Stimulated activated CD8-positive, alpha-beta memory T cell treated with anti-CD3 and anti-CD28 coated beads, Interleukin-7, amount 100 ng/mL, for 24 hours (primary cell): ENCODE data around the gene MAP3K19.
A peak's percentile ranks its signal among the peaks of the same experiment; 100 is the strongest.
"Not testable (repeated sequence)": the region's sequence is repeated elsewhere in the genome, so short reads cannot be mapped to it uniquely, and the experiment has no call there.

Source experiments
- DNase-seq: peaks from one replicate; pipeline ENCODE4 v3.0.0-alpha.2; 2020; ENCODE audit warnings: low read depth

The MAP3K19 gene

GRCh38 chr2:135052042-135052876, 5.0 kb upstream of the MAP3K19 start, which contains the start of gene RAB3GAP1:
RAB3GAP1 (plus strand) TSS chr2:135052292; CDS start chr2:135052308, 16 bp downstream.
- DNase-seq, result peak; percentile 72

GRCh38 chr2:135050684-135051083, 3.4 kb upstream of the MAP3K19 start:
- DNase-seq, result no peak

- DNase-seq, result no peak
Measured at GRCh38 chr2:135050132-135050531, 2.9 kb upstream of the MAP3K19 start.

GRCh38 chr2:135048122-135048521, 875 bp upstream of the MAP3K19 start:
- DNase-seq, result no peak

GRCh38 chr2:135043345-135043744, 3.9 kb downstream of the MAP3K19 start:
- DNase-seq, result no peak

GRCh38 chr2:135037831-135038230, 9.4 kb downstream of the MAP3K19 start:
- DNase-seq, result no peak

- not testable (repeated sequence) for DNase-seq
Measured at GRCh38 chr2:135033216-135033615, 14.0 kb downstream of the MAP3K19 start.

- no peak for DNase-seq
Measured at GRCh38 chr2:135030826-135031225, 16.4 kb downstream of the MAP3K19 start.

GRCh38 chr2:135029481-135030134, 17.6 kb downstream of the MAP3K19 start:
- no peak for DNase-seq

GRCh38 chr2:135023886-135024485, 23.3 kb downstream of the MAP3K19 start:
- DNase-seq, result no peak

GRCh38 chr2:135022952-135023880, 24.0 kb downstream of the MAP3K19 start:
- DNase-seq, result no peak

- no peak for DNase-seq
Measured at GRCh38 chr2:135021618-135022017, 25.6 kb downstream of the MAP3K19 start.

GRCh38 chr2:135011633-135012032, 35.6 kb downstream of the MAP3K19 start:
- DNase-seq, result no peak

- DNase-seq, result no peak
Measured at GRCh38 chr2:135010200-135010942, 36.9 kb downstream of the MAP3K19 start.

GRCh38 chr2:135009339-135009738, 37.9 kb downstream of the MAP3K19 start:
- no peak for DNase-seq

GRCh38 chr2:135005753-135006152, 41.5 kb downstream of the MAP3K19 start:
- DNase-seq, result no peak

- peak; percentile 43 for DNase-seq
Measured at GRCh38 chr2:135004005-135004746, 43.1 kb downstream of the MAP3K19 start.

- DNase-seq, result no peak
Measured at GRCh38 chr2:135002836-135003235, 44.4 kb downstream of the MAP3K19 start.

- DNase-seq, result no peak
Measured at GRCh38 chr2:134999521-134999920, 47.7 kb downstream of the MAP3K19 start.

GRCh38 chr2:134988994-134989605, 58.1 kb downstream of the MAP3K19 start:
- no peak for DNase-seq
